ELR (cell line): ENCODE measurements around the gene LRP2.
"Not testable (repeated sequence)": the region's sequence is repeated elsewhere in the genome, so short reads cannot be mapped to it uniquely, and the experiment has no call there.

Experiments
- DNase-seq: peaks from one replicate; pipeline ENCODE4 v3.0.0-alpha.2; 2015; ENCODE audit warnings: low read depth

Gene LRP2

GRCh38 chr2:169301596-169302335 lies 60.6 kb downstream of the LRP2 start:
- no peak for DNase-seq

DNA sequence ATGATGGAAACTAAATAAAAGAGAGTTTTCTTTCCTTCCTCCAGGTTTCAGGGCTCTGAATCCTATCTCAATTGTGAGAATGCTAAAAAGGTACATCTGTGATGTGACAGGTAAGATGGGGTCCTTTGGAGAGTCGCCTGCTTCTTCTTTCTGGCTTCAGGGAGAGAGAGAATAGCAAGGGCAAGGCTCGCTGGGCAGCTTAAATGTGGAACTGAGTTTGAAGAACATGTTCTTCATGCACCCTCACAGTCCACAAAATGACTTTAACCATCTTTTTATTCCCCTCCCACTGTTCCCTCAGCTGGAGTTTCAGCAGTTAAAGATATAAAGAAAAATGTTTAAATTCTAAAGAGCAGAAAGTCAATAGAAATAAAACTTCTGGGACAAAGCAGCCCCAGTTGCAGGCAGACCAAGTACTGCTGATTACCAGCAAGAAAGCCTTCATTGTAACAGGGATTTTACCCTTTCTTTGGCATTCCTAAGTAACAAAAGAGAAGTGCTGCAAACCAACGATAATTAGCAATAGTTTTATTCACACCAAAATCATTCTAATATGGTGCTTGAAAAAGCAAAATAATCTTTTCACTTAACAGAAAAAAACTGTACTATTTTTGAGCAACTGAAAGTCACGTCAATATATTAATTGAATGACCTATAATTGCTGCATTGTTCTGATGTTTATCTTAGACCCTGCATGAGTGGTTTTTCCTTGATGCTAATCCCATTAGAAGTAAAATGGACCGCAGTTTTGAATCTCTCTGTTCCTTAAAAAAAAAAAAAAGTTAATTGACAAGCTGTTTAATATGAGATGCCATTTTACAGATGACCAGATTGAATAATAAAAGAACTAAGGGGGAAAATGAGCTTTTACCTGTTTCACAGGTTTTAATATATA lies 61.5 kb downstream of the LRP2 start:
- no peak for DNase-seq

DNA sequence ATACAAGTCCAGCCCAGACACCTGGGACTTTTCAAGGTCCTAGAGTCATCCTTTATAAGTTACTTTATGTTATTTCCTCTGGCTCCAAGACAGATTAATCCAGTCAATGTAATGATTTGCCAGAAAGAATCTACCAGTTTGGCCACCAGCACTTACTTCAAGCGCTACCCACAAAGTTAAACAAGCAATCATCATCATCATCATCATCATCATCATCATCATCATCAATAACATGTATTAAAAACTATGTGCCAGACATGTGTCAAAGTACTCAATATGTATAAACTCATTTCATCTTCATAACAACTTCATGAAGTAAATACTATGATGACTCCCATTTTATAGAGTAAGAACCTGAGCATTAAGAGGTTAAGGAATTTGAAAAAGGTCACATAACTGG lies 64.3 kb downstream of the LRP2 start:
- no peak for DNase-seq

- DNase-seq: no peak
These were observed 68.2 kb downstream of the LRP2 start for GRCh38 chr2:169294001-169294675.

DNA sequence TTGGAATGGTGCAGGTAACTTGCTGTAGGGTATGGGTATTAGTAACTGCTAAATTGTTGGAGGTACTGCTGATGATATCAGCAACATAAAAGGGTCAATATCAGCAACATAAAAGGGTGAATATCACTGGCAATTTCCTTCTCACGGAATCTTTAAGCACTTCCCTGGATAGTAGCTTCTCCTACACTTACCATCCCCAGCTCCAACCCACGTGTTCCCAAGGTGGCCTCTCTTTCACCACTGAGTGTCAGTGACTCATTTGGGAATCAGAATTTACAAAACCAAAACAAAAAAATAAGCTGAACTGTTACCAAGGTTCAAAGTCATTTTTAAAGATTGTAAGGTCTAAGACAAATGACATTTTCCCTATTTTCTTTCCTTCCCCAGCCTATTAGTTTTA lies 70.8 kb downstream of the LRP2 start:
- peak; percentile 22 for DNase-seq

GRCh38 chr2:169290433-169290832 lies 71.9 kb downstream of the LRP2 start:
- no peak for DNase-seq

GRCh38 chr2:169287666-169288065 lies 74.7 kb downstream of the LRP2 start:
- DNase-seq: no peak

DNA sequence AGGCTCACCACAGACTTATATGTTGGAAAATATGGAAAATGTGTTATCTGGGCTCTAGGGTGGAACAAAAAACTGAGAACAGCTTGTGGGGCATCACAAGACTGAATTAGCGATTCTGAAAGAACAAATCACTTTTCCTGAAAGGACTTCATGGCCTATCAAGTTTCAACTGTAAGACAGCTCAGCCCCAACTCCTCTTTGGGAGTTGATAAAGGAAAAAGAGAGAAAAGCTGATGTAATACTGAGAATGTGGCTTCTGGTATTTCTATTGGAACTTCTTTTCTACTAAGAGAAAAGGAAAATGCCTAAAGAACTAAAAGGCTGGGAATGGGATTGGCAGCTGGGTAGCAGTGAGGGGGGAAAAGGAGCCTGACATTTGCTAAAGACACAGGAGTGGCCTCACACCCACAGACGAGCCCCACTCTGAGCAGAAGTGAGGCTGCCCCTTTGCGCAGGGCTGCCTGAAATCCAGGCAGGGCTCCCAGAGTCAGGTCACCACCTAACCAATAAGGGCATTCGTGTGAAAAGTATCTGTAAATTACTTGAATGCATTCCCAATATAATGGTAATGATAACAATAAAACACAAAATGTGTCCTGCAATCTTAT lies 75.6 kb downstream of the LRP2 start:
- DNase-seq: no peak

GRCh38 chr2:169285531-169286235 lies 76.7 kb downstream of the LRP2 start:
- DNase-seq: no peak

GRCh38 chr2:169280502-169280901 lies 81.8 kb downstream of the LRP2 start:
- no peak for DNase-seq

- peak; percentile 33 for DNase-seq
These were observed 86.5 kb downstream of the LRP2 start for GRCh38 chr2:169275696-169276444.

GRCh38 chr2:169272010-169272409 lies 90.3 kb downstream of the LRP2 start:
- DNase-seq: no peak

GRCh38 chr2:169270574-169270973 lies 91.8 kb downstream of the LRP2 start:
- not testable (repeated sequence) for DNase-seq

- no peak for DNase-seq
These were observed 96.7 kb downstream of the LRP2 start for GRCh38 chr2:169265591-169265990.

- no peak for DNase-seq
These were observed 101.3 kb downstream of the LRP2 start for GRCh38 chr2:169260846-169261642.

- DNase-seq: no peak
These were observed 102.1 kb downstream of the LRP2 start for GRCh38 chr2:169260246-169260645.

DNA sequence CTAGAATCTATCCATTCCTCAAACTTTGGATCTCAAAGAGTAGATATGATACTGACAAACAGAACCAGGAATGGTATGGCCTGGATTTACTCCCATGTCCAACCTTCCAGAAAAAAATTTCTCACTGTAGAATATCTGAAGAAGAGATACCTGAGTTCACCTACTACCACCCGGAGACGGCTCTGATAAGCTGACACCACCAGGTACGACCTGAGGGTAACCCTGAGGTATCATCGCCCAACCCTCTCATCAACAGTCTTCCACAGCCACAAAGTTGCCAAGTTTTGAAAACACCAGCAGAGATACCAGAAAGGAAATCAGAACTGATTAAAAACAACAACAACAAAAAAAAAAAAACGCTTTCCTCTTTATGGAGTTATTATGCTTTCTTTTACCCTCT lies 102.9 kb downstream of the LRP2 start:
- DNase-seq: no peak

GRCh38 chr2:169258045-169258601 lies 104.2 kb downstream of the LRP2 start:
- DNase-seq: no peak

DNA sequence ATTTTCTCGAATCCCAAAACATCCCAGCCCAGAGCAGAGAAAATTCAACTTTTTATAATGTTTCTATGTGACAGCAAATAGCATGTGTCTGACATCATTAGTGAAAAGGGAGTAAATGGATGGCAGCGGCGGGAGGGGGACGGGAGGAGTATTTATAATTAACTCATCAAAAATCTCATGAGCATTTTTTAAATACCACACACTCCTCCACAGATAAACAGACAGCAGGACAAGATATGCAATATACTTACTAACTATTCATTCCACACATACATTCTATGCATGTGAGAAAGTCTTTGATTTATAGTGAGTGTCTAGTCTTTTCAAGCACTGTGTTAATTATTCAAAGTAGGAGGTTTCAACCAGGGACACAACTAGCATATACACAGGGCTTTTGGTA lies 107.6 kb downstream of the LRP2 start:
- DNase-seq: no peak

- no peak for DNase-seq
These were observed 115.1 kb downstream of the LRP2 start for GRCh38 chr2:169247211-169247610.
